Measurements from ENCODE around the gene FLOT1.
A peak's percentile ranks its signal among the peaks of the same experiment; 100 is the strongest.

FLOT1 gene

DNA sequence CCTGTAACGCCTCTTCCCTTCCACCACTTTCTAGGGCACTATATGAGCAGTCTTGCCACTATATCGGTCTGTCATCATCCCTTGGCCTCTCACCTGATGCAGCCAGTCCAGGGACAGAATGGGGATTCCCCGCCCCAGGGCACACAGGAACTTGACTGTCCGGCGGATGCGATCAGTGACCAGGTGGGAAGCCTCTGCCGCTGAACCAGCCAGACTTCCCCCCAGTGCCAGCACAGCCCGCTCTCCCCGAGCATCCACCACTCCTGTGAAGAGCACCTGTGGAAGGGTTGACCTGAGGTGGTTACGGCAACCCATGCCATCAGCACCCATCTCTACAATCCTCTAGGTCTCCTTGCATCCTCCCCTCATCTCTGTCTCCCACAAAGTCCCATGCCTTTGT, 39.5 kb downstream of the FLOT1 start:
- TF ChIP-seq, protein P1, sequence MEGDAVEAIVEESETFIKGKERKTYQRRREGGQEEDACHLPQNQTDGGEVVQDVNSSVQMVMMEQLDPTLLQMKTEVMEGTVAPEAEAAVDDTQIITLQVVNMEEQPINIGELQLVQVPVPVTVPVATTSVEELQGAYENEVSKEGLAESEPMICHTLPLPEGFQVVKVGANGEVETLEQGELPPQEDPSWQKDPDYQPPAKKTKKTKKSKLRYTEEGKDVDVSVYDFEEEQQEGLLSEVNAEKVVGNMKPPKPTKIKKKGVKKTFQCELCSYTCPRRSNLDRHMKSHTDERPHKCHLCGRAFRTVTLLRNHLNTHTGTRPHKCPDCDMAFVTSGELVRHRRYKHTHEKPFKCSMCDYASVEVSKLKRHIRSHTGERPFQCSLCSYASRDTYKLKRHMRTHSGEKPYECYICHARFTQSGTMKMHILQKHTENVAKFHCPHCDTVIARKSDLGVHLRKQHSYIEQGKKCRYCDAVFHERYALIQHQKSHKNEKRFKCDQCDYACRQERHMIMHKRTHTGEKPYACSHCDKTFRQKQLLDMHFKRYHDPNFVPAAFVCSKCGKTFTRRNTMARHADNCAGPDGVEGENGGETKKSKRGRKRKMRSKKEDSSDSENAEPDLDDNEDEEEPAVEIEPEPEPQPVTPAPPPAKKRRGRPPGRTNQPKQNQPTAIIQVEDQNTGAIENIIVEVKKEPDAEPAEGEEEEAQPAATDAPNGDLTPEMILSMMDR (conservative IDR thresholded peaks at IDR 0.05; ENCODE audit: low read length), result no peak
- H3K4me3 ChIP-seq (ENCODE audit: low read length), result no peak overlapping the region
- no peak for DNase-seq (ENCODE audit: low read depth)

DNA sequence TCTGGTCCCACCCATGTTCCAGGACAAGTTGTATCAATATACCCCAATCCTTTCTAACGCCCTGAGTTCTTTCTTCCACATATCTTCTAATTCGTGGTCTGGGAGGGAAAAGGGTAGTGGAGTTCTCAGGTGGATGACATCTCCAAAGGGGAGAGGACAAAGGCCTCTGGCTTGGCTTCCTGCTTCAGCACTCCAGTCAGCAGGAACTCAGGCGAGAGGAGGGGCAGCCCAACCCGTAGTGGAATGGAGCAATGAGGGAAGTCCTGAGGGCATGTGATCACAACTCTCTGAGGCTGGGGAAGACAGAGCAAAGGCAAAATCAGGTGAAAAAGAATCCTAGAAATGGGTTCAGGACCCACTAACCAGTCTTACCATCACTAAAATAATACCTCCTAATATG, 42.1 kb downstream of the FLOT1 start:
- H3K4me3 ChIP-seq (ENCODE audit: low read length), result no peak overlapping the region
- no peak for DNase-seq (ENCODE audit: low read depth)
- TF ChIP-seq, protein P1 (conservative IDR thresholded peaks at IDR 0.05; ENCODE audit: low read length), result no peak

DNA sequence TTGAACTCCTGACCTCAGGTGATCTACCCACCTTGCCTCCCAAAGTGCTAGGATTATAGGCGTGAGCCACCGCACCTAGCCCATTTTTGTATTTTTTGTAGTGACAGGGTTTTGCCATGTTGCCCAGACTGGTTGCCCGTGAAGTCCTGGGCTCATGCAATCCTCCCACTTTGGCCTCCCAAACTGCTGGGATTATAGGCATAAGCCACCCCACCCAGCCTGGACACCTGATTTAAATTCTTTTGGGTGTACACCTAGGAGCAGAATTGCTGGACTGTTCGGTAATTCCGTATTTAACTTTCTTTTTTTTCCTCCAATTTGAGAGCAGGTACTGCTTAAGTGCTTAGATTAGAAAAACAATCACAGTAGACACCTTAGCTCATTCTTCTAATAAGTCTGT, 46.1 kb downstream of the FLOT1 start:
- DNase-seq (ENCODE audit: low read depth), result no peak
- no peak overlapping the region for H3K4me3 ChIP-seq (ENCODE audit: low read length)
- TF ChIP-seq, protein P1 (conservative IDR thresholded peaks at IDR 0.05; ENCODE audit: low read length), result no peak

DNA sequence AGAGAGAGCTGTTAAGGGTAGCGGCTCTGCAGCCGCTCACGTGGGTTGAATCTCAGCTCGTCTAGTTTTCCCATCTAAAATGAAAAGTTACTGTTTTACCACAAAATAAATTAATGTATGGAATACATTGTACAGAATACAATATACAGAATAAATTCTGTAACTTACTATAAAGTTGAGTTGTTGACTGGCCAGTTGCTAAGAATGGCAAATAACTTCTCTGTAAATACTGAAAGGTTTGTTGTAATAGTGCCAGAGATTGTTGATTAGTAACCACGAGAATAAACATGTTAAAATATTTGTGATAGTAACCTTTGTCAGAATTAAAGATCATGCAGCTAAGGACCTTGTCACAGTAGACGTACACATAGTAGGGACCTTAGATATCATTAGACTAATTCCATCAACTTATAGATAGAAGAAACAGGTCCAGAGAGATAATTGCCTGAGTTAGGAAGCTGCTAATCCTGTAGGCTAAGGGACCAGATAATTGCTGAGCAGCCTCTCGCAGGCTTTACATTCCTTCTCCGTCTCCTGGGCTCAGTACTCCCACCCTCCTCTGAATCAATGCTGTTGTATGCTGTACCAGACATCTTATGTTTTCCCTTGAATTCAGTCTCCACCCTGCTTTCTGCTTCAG, 51.2 kb downstream of the FLOT1 start:
- DNase-seq (ENCODE audit: low read depth), result no peak
- peak overlapping the region; percentile 44 for H3K4me3 ChIP-seq (ENCODE audit: low read length)
- TF ChIP-seq, protein P1 (conservative IDR thresholded peaks at IDR 0.05; ENCODE audit: low read length), result no peak

DNA sequence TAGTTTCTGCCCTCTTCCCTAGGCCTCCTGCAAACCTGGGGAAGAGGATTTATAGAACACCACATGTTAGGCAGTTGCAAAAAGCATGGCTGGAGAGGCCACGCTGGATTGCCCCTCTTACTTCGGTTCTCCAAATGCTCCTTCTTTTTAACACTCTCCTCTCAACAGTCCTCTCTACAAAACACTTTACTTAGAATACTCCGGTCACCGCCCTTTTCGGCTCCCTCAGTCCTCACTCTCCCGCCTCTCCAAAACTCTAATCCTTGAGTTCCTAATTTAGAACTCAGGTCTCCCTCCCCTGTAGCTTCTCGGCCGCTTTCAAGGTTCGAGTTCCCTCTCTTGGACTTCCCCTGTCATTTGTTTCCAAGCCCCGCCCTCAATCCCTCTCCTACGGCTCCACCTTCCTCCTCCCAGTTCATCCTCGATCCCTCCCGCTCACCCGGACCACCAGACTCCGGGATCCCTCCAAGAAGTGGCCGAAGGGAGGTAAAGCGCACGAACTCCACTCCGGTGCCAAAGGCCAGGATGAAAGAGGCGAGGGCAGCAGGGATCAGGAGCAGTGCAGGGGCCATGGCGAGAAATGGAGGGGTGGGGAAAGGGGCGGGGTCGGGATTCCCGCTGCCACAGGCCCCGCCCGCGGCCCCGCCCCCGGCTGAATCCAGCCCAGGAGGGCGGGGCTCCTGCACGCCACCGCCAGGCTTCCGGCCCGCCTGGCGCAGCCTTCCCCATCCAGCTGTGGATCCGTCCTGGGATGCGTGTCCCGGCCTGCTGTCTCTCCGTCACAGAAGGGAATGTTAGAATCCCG, 51.9 kb downstream of the FLOT1 start, which contains the start of gene NRM:
TSS of gene NRM (minus strand) at position 582 of the 805 bp plus-strand sequence. CDS start at position 572, 10 bp downstream.
- H3K4me3 ChIP-seq (ENCODE audit: low read length), result peak within 1 kb of the TSS; percentile 97
- TF ChIP-seq, protein P1 (conservative IDR thresholded peaks at IDR 0.05; ENCODE audit: low read length), result no peak
- peak; percentile 87 for DNase-seq (ENCODE audit: low read depth)

DNA sequence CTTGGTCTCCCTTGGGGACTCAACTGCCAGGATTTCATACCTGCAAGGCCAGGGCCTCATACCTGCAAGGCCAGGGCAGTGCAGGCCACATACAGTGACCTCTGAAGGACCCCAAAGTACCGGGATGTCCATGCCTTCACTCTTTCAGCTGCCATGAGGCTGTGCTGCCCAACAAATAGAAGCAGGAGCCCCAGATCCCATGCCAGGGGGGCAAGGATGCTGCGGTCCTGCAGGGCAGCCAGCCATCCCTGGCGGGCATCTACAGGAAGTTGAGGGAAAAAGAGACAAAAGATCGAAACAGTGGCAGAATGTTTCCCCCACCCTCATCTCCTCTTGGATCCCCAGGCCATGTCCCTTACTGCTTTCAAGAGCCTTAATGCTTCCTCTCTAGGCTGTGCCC, 52.5 kb downstream of the FLOT1 start:
- no peak for DNase-seq (ENCODE audit: low read depth)
- TF ChIP-seq, protein P1 (conservative IDR thresholded peaks at IDR 0.05; ENCODE audit: low read length), result no peak
- H3K4me3 ChIP-seq (ENCODE audit: low read length), result peak overlapping the region; percentile 97
